Measurements from ENCODE around the gene SLC25A21.

SLC25A21 gene

GRCh38 chr14:36721877-36722276, 450.5 kb downstream of the SLC25A21 start:
- no peaks in the 10 kb centered on the region for H3K9me3 ChIP-seq (ENCODE audit: control insufficient read depth, insufficient read depth, low read depth, low read length)
- POLR2A ChIA-PET = no interaction called here
- TF ChIP-seq PRDM2 (tag by site-specific recombination; IDR thresholded peaks at IDR 0.05; ENCODE audit: borderline replicate concordance) (no peak), ZNF530 (tag by site-specific recombination; IDR thresholded peaks at IDR 0.05; ENCODE audit: low read depth) (no peak), ZNF302 (tag by site-specific recombination; IDR thresholded peaks at IDR 0.05; ENCODE audit: low read depth) (no peak), ZNF654 (tag by site-specific recombination; IDR thresholded peaks at IDR 0.05; ENCODE audit: low read depth) (no peak), ZNF132 (tag by site-specific recombination; IDR thresholded peaks at IDR 0.05; ENCODE audit: borderline replicate concordance) (no peak), ZNF777 (tag by site-specific recombination; IDR thresholded peaks at IDR 0.05; ENCODE audit: borderline replicate concordance) (no peak), ZIC2 (tag by site-specific recombination; IDR thresholded peaks at IDR 0.05) (no peak), ZNF629 (tag by site-specific recombination; IDR thresholded peaks at IDR 0.05) (no peak), ZNF600 (tag by site-specific recombination; IDR thresholded peaks at IDR 0.05) (no peak), ZBTB8A (tag by site-specific recombination; IDR thresholded peaks at IDR 0.05) (no peak), ZSCAN18 (tag by site-specific recombination; IDR thresholded peaks at IDR 0.05) (no peak), ZNF501 (tag by site-specific recombination; IDR thresholded peaks at IDR 0.05) (no peak), ZNF707 (tag by site-specific recombination; IDR thresholded peaks at IDR 0.05) (no peak), YY1 (tag by site-specific recombination; IDR thresholded peaks at IDR 0.05) (no peak), KLF8 (tag by site-specific recombination; IDR thresholded peaks at IDR 0.05) (no peak), YY2 (tag by site-specific recombination; IDR thresholded peaks at IDR 0.05) (no peak), GLIS2 (tag by site-specific recombination; IDR thresholded peaks at IDR 0.05) (no peak), ZBTB20 (tag by site-specific recombination; IDR thresholded peaks at IDR 0.05) (no peak), TSHZ1 (tag by site-specific recombination; IDR thresholded peaks at IDR 0.05; ENCODE audit: borderline replicate concordance) (no peak)
- CTCF ChIA-PET = interaction anchor here (1.9 kb wide), 1 partner anchor 26 kb away, joined by 5 read pairs; no protein-coding TSS in a partner anchor
- no peaks in the 10 kb centered on the region for H3K36me3 ChIP-seq (ENCODE audit: control insufficient read depth in 2 of 2, insufficient read depth in 1 of 2, low read length in 2 of 2)
- H3K4me3 ChIP-seq (ENCODE audit: low read depth, low read length) = no peak overlapping the region
- H3K4me1 ChIP-seq (ENCODE audit: control insufficient read depth, insufficient read depth, low read length) = no peaks in the 10 kb centered on the region; the same call in 1 of the 2 replicates
- H3K27ac ChIP-seq (ENCODE audit: extremely low read depth, low read depth, low read length) = no peak overlapping the region
